GM18868 (cell line): Measurements from ENCODE around the gene PAX3.

ENCODE experiments used
- ATAC-seq: cut with Tn5 transposase; IDR thresholded peaks from one replicate; pipeline ENCODE4 v1.9.1; 2021; ENCODE audit warnings: mild to moderate bottlenecking, moderate library complexity; ENCODE audit not compliant: unreplicated experiment

The PAX3 gene

GRCh38 chr2:222232839-222233238 lies 66.0 kb downstream of the PAX3 start:
- ATAC-seq, result no peak

- no peak for ATAC-seq
These were observed 66.4 kb downstream of the PAX3 start for GRCh38 chr2:222232372-222232771.

GRCh38 chr2:222228054-222228453 lies 70.7 kb downstream of the PAX3 start:
- ATAC-seq, result no peak

- no peak for ATAC-seq
These were observed 80.0 kb downstream of the PAX3 start for GRCh38 chr2:222218786-222219185.

GRCh38 chr2:222217712-222218111 lies 81.1 kb downstream of the PAX3 start:
- ATAC-seq, result no peak

GRCh38 chr2:222214885-222215284 lies 83.9 kb downstream of the PAX3 start:
- no peak for ATAC-seq

- ATAC-seq, result no peak
These were observed 85.7 kb downstream of the PAX3 start for GRCh38 chr2:222213049-222213448.

GRCh38 chr2:222212571-222212970 lies 86.2 kb downstream of the PAX3 start:
- no peak for ATAC-seq

GRCh38 chr2:222208010-222208690 lies 90.6 kb downstream of the PAX3 start:
- no peak for ATAC-seq

GRCh38 chr2:222205136-222205535 lies 93.7 kb downstream of the PAX3 start:
- no peak for ATAC-seq

- ATAC-seq, result no peak
These were observed 95.8 kb downstream of the PAX3 start for GRCh38 chr2:222203041-222203440.

GRCh38 chr2:222196159-222196558 lies 102.6 kb downstream of the PAX3 start:
- ATAC-seq, result no peak

GRCh38 chr2:222194669-222195068 lies 104.1 kb downstream of the PAX3 start:
- no peak for ATAC-seq

- ATAC-seq, result no peak
These were observed 105.3 kb downstream of the PAX3 start for GRCh38 chr2:222193328-222193983.

GRCh38 chr2:222180619-222181018 lies 118.2 kb downstream of the PAX3 start:
- no peak for ATAC-seq

- ATAC-seq, result no peak
These were observed 119.2 kb downstream of the PAX3 start for GRCh38 chr2:222179592-222179991.

GRCh38 chr2:222178450-222178849 lies 120.3 kb downstream of the PAX3 start:
- ATAC-seq, result no peak

- no peak for ATAC-seq
These were observed 121.9 kb downstream of the PAX3 start for GRCh38 chr2:222176890-222177289.

- ATAC-seq, result no peak
These were observed 124.3 kb downstream of the PAX3 start for GRCh38 chr2:222174450-222174849.

GRCh38 chr2:222169346-222169745 lies 129.5 kb downstream of the PAX3 start:
- no peak for ATAC-seq

- ATAC-seq, result no peak
These were observed 131.0 kb downstream of the PAX3 start for GRCh38 chr2:222167762-222168161.

GRCh38 chr2:222160944-222161343 lies 137.9 kb downstream of the PAX3 start:
- ATAC-seq, result no peak

GRCh38 chr2:222160125-222160524 lies 138.7 kb downstream of the PAX3 start:
- ATAC-seq, result no peak
